ENCODE measurements around the gene FSD2. TPM values are rescaled to one million over a fixed set of nuclear protein-coding genes. Genes with fewer than 3 reads are reported as not detected.

Gene FSD2
- total and polyA plus RNA-seq, 2 of the 8 experiments (the other 6 are each of a cell fraction or from before 2014, with no cell fraction given) = 0.02 TPM; not detected in 1

DNA sequence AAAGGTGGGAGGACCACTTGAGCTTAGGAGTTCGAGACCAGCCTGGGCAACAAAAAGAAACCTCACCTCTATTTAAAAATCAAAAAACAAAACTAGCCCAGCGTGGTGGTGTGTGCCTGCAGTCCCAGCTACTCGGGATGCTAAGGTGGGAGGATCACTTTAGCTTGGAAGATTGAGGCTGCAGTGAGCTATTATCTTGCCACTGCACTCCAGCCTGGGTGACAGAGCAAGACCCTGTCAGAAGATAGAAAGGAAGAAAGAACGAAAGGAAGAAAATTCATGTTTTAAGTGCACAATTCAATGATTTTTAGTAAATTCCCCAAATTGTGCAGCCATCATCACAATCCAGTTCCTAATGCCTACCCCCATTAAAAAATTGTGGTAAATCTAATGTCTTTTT lies 7.8 kb downstream of the FSD2 start:
- CTCF ChIA-PET (ENCODE audit: partially characterized antibody) = no interaction called here
- H4K91ac ChIP-seq (replicated peaks; ENCODE audit: insufficient read length, low read length) = no peak overlapping the region
- H2BK12ac ChIP-seq (ENCODE audit: low read depth, low read length) = no peak overlapping the region
- H3K4me3 ChIP-seq (ENCODE audit: extremely low read depth in 1 of 4, insufficient read depth in 2 of 4, low read depth in 3 of 4, low read length in 4 of 4) = no peak overlapping the region
- no peak overlapping the region for H2BK120ac ChIP-seq (replicated peaks; ENCODE audit: low read depth, low read length)
- H3K18ac ChIP-seq (ENCODE audit: extremely low read depth, low read length) = no peak overlapping the region
- no peaks in the 10 kb centered on the region for H4K20me1 ChIP-seq (replicated peaks in 1 of 2; ENCODE audit: control insufficient read depth in 1 of 2, insufficient read depth in 2 of 2, low read length in 2 of 2)
- H3K9me3 ChIP-seq (ENCODE audit: insufficient read depth in 2 of 2, low read depth in 1 of 2, low read length in 1 of 2) = no peaks in the 10 kb centered on the region
- H3K14ac ChIP-seq (ENCODE audit: insufficient read length) = no peak overlapping the region
- no peak overlapping the region for H3K56ac ChIP-seq (replicated peaks; ENCODE audit: insufficient read length, low read depth, low read length)
- no peak overlapping the region for H4K5ac ChIP-seq (ENCODE audit: insufficient read length, low read depth, low read length)
- H3K79me1 ChIP-seq (ENCODE audit: low read depth, low read length) = no peaks in the 10 kb centered on the region
- FAIRE-seq = no peak
- H2BK15ac ChIP-seq (ENCODE audit: low read length) = no peak overlapping the region
- H3K4me1 ChIP-seq (replicated peaks in 1 of 4; ENCODE audit: control insufficient read depth in 3 of 4, insufficient read depth in 4 of 4, low read length in 3 of 4) = no peaks in the 10 kb centered on the region
- no peak overlapping the region for H3K4me2 ChIP-seq (ENCODE audit: insufficient read depth in 1 of 2, low read depth in 2 of 2, low read length in 2 of 2)
- WGBS, 2 experiments (ENCODE audit: extremely low coverage in 1 of 2, insufficient coverage in 1 of 2, insufficient read length in 1 of 2, insufficient replicate concordance in 2 of 2, low coverage in 1 of 2, low lambda C conversion rate in 2 of 2, missing lambda C conversion rate in 1 of 2) = 76% methylated on average over 4 of the region's 4 CpGs; no CpG with 5 or more reads in 1 of the 2 experiments
- no peaks in the 10 kb centered on the region for H3K79me2 ChIP-seq (ENCODE audit: control insufficient read depth in 1 of 2, insufficient read depth in 2 of 2, low read length in 2 of 2)
- no peak overlapping the region for H4K8ac ChIP-seq (ENCODE audit: extremely low read depth, insufficient read depth, low read length)
- peaks cover 0 to 4% (median 0%) of the 10 kb centered on the region in 4 experiments; a peak in 3 of 7 replicates for H3K27me3 ChIP-seq (replicated peaks in 1 of 4; ENCODE audit: control insufficient read depth in 3 of 4, extremely low read depth in 1 of 4, insufficient read depth in 3 of 4, low read length in 3 of 4)
- H2BK20ac ChIP-seq (ENCODE audit: low read length) = no peak overlapping the region
- TF ChIP-seq SUZ12 (IDR thresholded peaks at IDR 0.05; ENCODE audit: low read length) = no peak
- no peak for TF ChIP-seq SIN3A (conservative IDR thresholded peaks at IDR 0.05 in 1 of 2, IDR thresholded peaks at IDR 0.05 in 1 of 2; ENCODE audit: low read depth in 1 of 2, low read length in 2 of 2)
- no peak for TF ChIP-seq CEBPB (IDR thresholded peaks at IDR 0.05; ENCODE audit: low read depth, low read length)
- TF ChIP-seq EZH2 (IDR thresholded peaks at IDR 0.05; ENCODE audit: low read depth, low read length, severe bottlenecking) = no peak
- no peak overlapping the region for H3K9ac ChIP-seq (replicated peaks in 1 of 4; ENCODE audit: extremely low read depth in 1 of 4, low read depth in 3 of 4, low read length in 3 of 4)
- no peak overlapping the region for H2AK5ac ChIP-seq (ENCODE audit: low read depth, low read length)
- no peaks in the 10 kb centered on the region for H3K36me3 ChIP-seq (ENCODE audit: control insufficient read depth in 2 of 4, insufficient read depth in 4 of 4, low read length in 3 of 4)
- no peak overlapping the region for H2BK5ac ChIP-seq (ENCODE audit: low read depth, low read length)
- no peak overlapping the region for H3K23ac ChIP-seq (ENCODE audit: insufficient read length)
- H2AFZ ChIP-seq (ENCODE audit: low read length) = no peak overlapping the region
- no peak overlapping the region for H3K4ac ChIP-seq (replicated peaks; ENCODE audit: insufficient read length, low read depth, low read length)
- H3K27ac ChIP-seq (ENCODE audit: low read depth, low read length) = no peak overlapping the region
- no peak for DNase-seq (ENCODE audit: low read depth in 1 of 2, low spot score in 2 of 2)
- H3K23me2 ChIP-seq (ENCODE audit: low read depth, low read length) = no peaks in the 10 kb centered on the region
- POLR2A ChIA-PET (ENCODE audit: partially characterized antibody) = interaction anchor here (1.1 kb wide), 1 partner anchor 203 kb away, joined by 4 read pairs; no protein-coding TSS in a partner anchor
